ENCODE data around the gene VSIG8. TPM values are rescaled to one million over a fixed set of nuclear protein-coding genes. Genes with fewer than 3 reads are reported as not detected.
"Not testable (repeated sequence)": the region's sequence is repeated elsewhere in the genome, so short reads cannot be mapped to it uniquely, and the experiment has no call there.

The VSIG8 gene
- total RNA-seq (2014; rRNA removed; shearing (Covaris generic)): 0.13 and 0.44 TPM in 2 replicates

- no peak for DNase-seq (ENCODE audit: low spot score)
Measured at GRCh38 chr1:159862557-159862956, at the start of gene VSIG8. TSS of gene VSIG8 (minus strand) at chr1:159862657. CDS start at chr1:159862521, 136 bp downstream.

GRCh38 chr1:159911326-159912070, 49.0 kb upstream of the VSIG8 start:
- peak; percentile 35 for DNase-seq (ENCODE audit: low spot score)

GRCh38 chr1:159908031-159908940, 45.8 kb upstream of the VSIG8 start:
- peak; percentile 1 for DNase-seq (ENCODE audit: low spot score)

GRCh38 chr1:159906960-159907359, 44.5 kb upstream of the VSIG8 start:
- DNase-seq (ENCODE audit: low spot score): peak; percentile 45

- DNase-seq (ENCODE audit: low spot score): not testable (repeated sequence)
Measured at GRCh38 chr1:159904036-159904435, 41.6 kb upstream of the VSIG8 start.

- DNase-seq (ENCODE audit: low spot score): no peak
Measured at GRCh38 chr1:159902541-159902940, 40.1 kb upstream of the VSIG8 start.

- DNase-seq (ENCODE audit: low spot score): no peak
Measured at GRCh38 chr1:159900755-159901360, 38.4 kb upstream of the VSIG8 start.

GRCh38 chr1:159900086-159900680, 37.7 kb upstream of the VSIG8 start, which contains the start of gene CFAP45:
TSS of gene CFAP45 (minus strand) at chr1:159900165. CDS start at chr1:159900098, 67 bp downstream.
- DNase-seq (ENCODE audit: low spot score): peak; percentile 96

- DNase-seq (ENCODE audit: low spot score): not testable (repeated sequence)
Measured at GRCh38 chr1:159899634-159900033, 37.2 kb upstream of the VSIG8 start.

GRCh38 chr1:159898527-159898926, 36.1 kb upstream of the VSIG8 start:
- no peak for DNase-seq (ENCODE audit: low spot score)

GRCh38 chr1:159897962-159898361, 35.5 kb upstream of the VSIG8 start:
- no peak for DNase-seq (ENCODE audit: low spot score)

GRCh38 chr1:159896546-159896930, 34.1 kb upstream of the VSIG8 start:
- DNase-seq (ENCODE audit: low spot score): no peak

- DNase-seq (ENCODE audit: low spot score): no peak
Measured at GRCh38 chr1:159895836-159896545, 33.5 kb upstream of the VSIG8 start.

- DNase-seq (ENCODE audit: low spot score): no peak
Measured at GRCh38 chr1:159895286-159895685, 32.8 kb upstream of the VSIG8 start.

GRCh38 chr1:159892944-159893343, 30.5 kb upstream of the VSIG8 start:
- peak; percentile 46 for DNase-seq (ENCODE audit: low spot score)

GRCh38 chr1:159891275-159892157, 29.1 kb upstream of the VSIG8 start:
- peak; percentile 96 for DNase-seq (ENCODE audit: low spot score)

GRCh38 chr1:159890390-159890789, 27.9 kb upstream of the VSIG8 start:
- DNase-seq (ENCODE audit: low spot score): no peak

GRCh38 chr1:159889821-159890252, 27.4 kb upstream of the VSIG8 start:
- peak; percentile 62 for DNase-seq (ENCODE audit: low spot score)

GRCh38 chr1:159889202-159889601, 26.7 kb upstream of the VSIG8 start:
- no peak for DNase-seq (ENCODE audit: low spot score)

- no peak for DNase-seq (ENCODE audit: low spot score)
Measured at GRCh38 chr1:159884296-159884695, 21.8 kb upstream of the VSIG8 start.
